ENCODE results near the gene YWHAG. TPM values are rescaled to one million over a fixed set of nuclear protein-coding genes. Genes with fewer than 3 reads are reported as not detected.

The YWHAG gene
- total RNA-seq, 1 donor = 121 TPM

GRCh38 chr7:76330261-76330660, 28.5 kb downstream of the YWHAG start:
- Histone ChIP-seq H2AFZ (ENCODE audit: low read length) (no peak overlapping the region), H4K20me1 (ENCODE audit: insufficient read depth, low read length) (peaks cover 85% of the 10 kb centered on the region)

GRCh38 chr7:76329479-76329878, 29.3 kb downstream of the YWHAG start:
- H3K27me3 ChIP-seq (ENCODE audit: insufficient read depth, low read length) = no peaks in the 10 kb centered on the region
- no peak overlapping the region for H3K4me3 ChIP-seq (ENCODE audit: insufficient read depth, low read length)
- H3K79me2 ChIP-seq (ENCODE audit: insufficient read depth, low read length) = peaks cover 100% of the 10 kb centered on the region
- no peak overlapping the region for H3K4me2 ChIP-seq (ENCODE audit: insufficient read depth, low read length)
- TF ChIP-seq CTCF (IDR thresholded peaks at IDR 0.05; ENCODE audit: extremely low read depth, low read depth, low read length) = no peak
- no peak overlapping the region for H2AFZ ChIP-seq (ENCODE audit: low read length)
- no peak for DNase-seq (ENCODE audit: insufficient read length, low spot score, missing footprints)
- peaks cover 22% of the 10 kb centered on the region for H3K4me1 ChIP-seq (ENCODE audit: insufficient read depth, low read length)
- H3K36me3 ChIP-seq (ENCODE audit: insufficient read depth, low read length) = peaks cover 79% of the 10 kb centered on the region
- no peaks in the 10 kb centered on the region for H3K9me3 ChIP-seq (ENCODE audit: low read depth, low read length)
- peaks cover 85% of the 10 kb centered on the region for H4K20me1 ChIP-seq (ENCODE audit: insufficient read depth, low read length)
- H3K27ac ChIP-seq (ENCODE audit: low read depth, low read length) = no peak overlapping the region

More at GRCh38 chr7:76330261-76330660, 28.5 kb downstream of the YWHAG start:
- H3K27ac ChIP-seq (ENCODE audit: low read depth, low read length) = no peak overlapping the region
- peaks cover 98% of the 10 kb centered on the region for H3K79me2 ChIP-seq (ENCODE audit: insufficient read depth, low read length)
- no peak overlapping the region for H3K4me2 ChIP-seq (ENCODE audit: insufficient read depth, low read length)
- TF ChIP-seq CTCF (IDR thresholded peaks at IDR 0.05; ENCODE audit: extremely low read depth, low read depth, low read length) = no peak
- H3K9me3 ChIP-seq (ENCODE audit: low read depth, low read length) = no peaks in the 10 kb centered on the region
- H3K4me1 ChIP-seq (ENCODE audit: insufficient read depth, low read length) = peaks cover 23% of the 10 kb centered on the region
- no peaks in the 10 kb centered on the region for H3K27me3 ChIP-seq (ENCODE audit: insufficient read depth, low read length)
- no peak for DNase-seq (ENCODE audit: insufficient read length, low spot score, missing footprints)
- no peak overlapping the region for H3K4me3 ChIP-seq (ENCODE audit: insufficient read depth, low read length)
- H3K36me3 ChIP-seq (ENCODE audit: insufficient read depth, low read length) = peaks cover 77% of the 10 kb centered on the region

- Histone ChIP-seq H3K27me3 (ENCODE audit: insufficient read depth, low read length) (no peaks in the 10 kb centered on the region), H3K9me3 (ENCODE audit: low read depth, low read length) (no peaks in the 10 kb centered on the region), H4K20me1 (ENCODE audit: insufficient read depth, low read length) (peaks cover 83% of the 10 kb centered on the region), H3K36me3 (ENCODE audit: insufficient read depth, low read length) (peaks cover 78% of the 10 kb centered on the region), H3K4me2 (ENCODE audit: insufficient read depth, low read length) (no peak overlapping the region), H3K4me3 (ENCODE audit: insufficient read depth, low read length) (no peak overlapping the region), H3K27ac (ENCODE audit: low read depth, low read length) (no peak overlapping the region), H2AFZ (ENCODE audit: low read length) (no peak overlapping the region), H3K4me1 (ENCODE audit: insufficient read depth, low read length) (peaks cover 14% of the 10 kb centered on the region), H3K79me2 (ENCODE audit: insufficient read depth, low read length) (peaks cover 99% of the 10 kb centered on the region)
- no peak for DNase-seq (ENCODE audit: insufficient read length, low spot score, missing footprints)
- no peak for TF ChIP-seq CTCF (IDR thresholded peaks at IDR 0.05; ENCODE audit: extremely low read depth, low read depth, low read length)
Observed at GRCh38 chr7:76328389-76328788, 30.4 kb downstream of the YWHAG start.

GRCh38 chr7:76327610-76328009, 31.2 kb downstream of the YWHAG start:
- H4K20me1 ChIP-seq (ENCODE audit: insufficient read depth, low read length) = peaks cover 82% of the 10 kb centered on the region
- H3K4me1 ChIP-seq (ENCODE audit: insufficient read depth, low read length) = peaks cover 21% of the 10 kb centered on the region
- no peak overlapping the region for H3K4me2 ChIP-seq (ENCODE audit: insufficient read depth, low read length)
- H3K27me3 ChIP-seq (ENCODE audit: insufficient read depth, low read length) = no peaks in the 10 kb centered on the region
- H3K4me3 ChIP-seq (ENCODE audit: insufficient read depth, low read length) = no peak overlapping the region
- TF ChIP-seq CTCF (IDR thresholded peaks at IDR 0.05; ENCODE audit: extremely low read depth, low read depth, low read length) = no peak
- no peaks in the 10 kb centered on the region for H3K9me3 ChIP-seq (ENCODE audit: low read depth, low read length)
- peak; percentile 74 for DNase-seq (ENCODE audit: insufficient read length, low spot score, missing footprints)
- H3K79me2 ChIP-seq (ENCODE audit: insufficient read depth, low read length) = peaks cover 92% of the 10 kb centered on the region
- peaks cover 78% of the 10 kb centered on the region for H3K36me3 ChIP-seq (ENCODE audit: insufficient read depth, low read length)
- H3K27ac ChIP-seq (ENCODE audit: low read depth, low read length) = peak overlapping the region; percentile 16
- H2AFZ ChIP-seq (ENCODE audit: low read length) = no peak overlapping the region

Measured in osteoblast (primary cell).